ENCODE measurements around the gene ETV6.

Gene ETV6

GRCh38 chr12:11812586-11813437 lies 163.3 kb downstream of the ETV6 start:
- DNase-seq = peak; percentile 12

GRCh38 chr12:11813438-11813813 lies 164.0 kb downstream of the ETV6 start:
- DNase-seq = no peak

- DNase-seq = no peak
Observed at GRCh38 chr12:11814374-11814773, 164.9 kb downstream of the ETV6 start.

GRCh38 chr12:11815397-11815796 lies 165.9 kb downstream of the ETV6 start:
- no peak for DNase-seq

- DNase-seq = no peak
Observed at GRCh38 chr12:11819643-11820042, 170.2 kb downstream of the ETV6 start.

- no peak for DNase-seq
Observed at GRCh38 chr12:11820476-11820875, 171.0 kb downstream of the ETV6 start.

GRCh38 chr12:11821386-11822080 lies 172.1 kb downstream of the ETV6 start:
- DNase-seq = no peak

- no peak for DNase-seq
Observed at GRCh38 chr12:11822081-11822834, 172.8 kb downstream of the ETV6 start.

GRCh38 chr12:11823043-11823442 lies 173.6 kb downstream of the ETV6 start:
- DNase-seq = no peak

GRCh38 chr12:11823593-11823992 lies 174.1 kb downstream of the ETV6 start:
- DNase-seq = no peak

GRCh38 chr12:11824069-11824468 lies 174.6 kb downstream of the ETV6 start:
- no peak for DNase-seq

- no peak for DNase-seq
Observed at GRCh38 chr12:11824736-11825135, 175.3 kb downstream of the ETV6 start.

- no peak for DNase-seq
Observed at GRCh38 chr12:11825278-11825677, 175.8 kb downstream of the ETV6 start.

GRCh38 chr12:11826574-11826973 lies 177.1 kb downstream of the ETV6 start:
- no peak for DNase-seq

GRCh38 chr12:11827091-11828061 lies 177.9 kb downstream of the ETV6 start:
- no peak for DNase-seq

GRCh38 chr12:11829764-11830194 lies 180.3 kb downstream of the ETV6 start:
- no peak for DNase-seq

GRCh38 chr12:11830307-11830801 lies 180.9 kb downstream of the ETV6 start:
- DNase-seq = no peak

- DNase-seq = no peak
Observed at GRCh38 chr12:11832093-11832492, 182.6 kb downstream of the ETV6 start.

- no peak for DNase-seq
Observed at GRCh38 chr12:11833174-11833895, 183.9 kb downstream of the ETV6 start.

GRCh38 chr12:11834104-11834812 lies 184.8 kb downstream of the ETV6 start:
- DNase-seq = no peak

- no peak for DNase-seq
Observed at GRCh38 chr12:11834931-11835330, 185.5 kb downstream of the ETV6 start.
